ENCODE data around the gene MAD2L1BP. TPM values are rescaled to one million over a fixed set of nuclear protein-coding genes. Genes with fewer than 3 reads are reported as not detected.

MAD2L1BP gene
- total RNA-seq, 1 experiment from 2014 or later: 46.3 TPM

GRCh38 chr6:43645613-43645964, 9.9 kb downstream of the MAD2L1BP start:
- H3K14ac ChIP-seq (ENCODE audit: insufficient read depth, low read length): no peak overlapping the region
- no peak overlapping the region for H2BK5ac ChIP-seq (ENCODE audit: insufficient read length, low read length)
- H3K4me1 Mint-ChIP-seq: peaks cover 17 to 18% of the 10 kb centered on the region in 2 experiments
- no peak overlapping the region for H2BK15ac ChIP-seq (ENCODE audit: low read depth, low read length)
- H3K4me1 ChIP-seq (ENCODE audit: insufficient read depth, low read length): no peaks in the 10 kb centered on the region
- H3K36me3 Mint-ChIP-seq (ENCODE audit: insufficient read depth in 1 of 3, low read depth in 3 of 3): peaks cover 8 to 16% (median 11%) of the 10 kb centered on the region in 3 experiments; a peak in 6 of 7 replicates
- H3K9me3 ChIP-seq (ENCODE audit: control insufficient read depth, low read depth, low read length): no peaks in the 10 kb centered on the region
- TF ChIP-seq CTCF (conservative IDR thresholded peaks at IDR 0.05): no peak
- no peak overlapping the region for H3K4ac ChIP-seq (ENCODE audit: low read depth, low read length)
- no peak overlapping the region for H4K5ac ChIP-seq (ENCODE audit: insufficient read length, low read depth, low read length)
- H3K27ac Mint-ChIP-seq: peak overlapping the region; percentile 87 to 93 (median 87); a peak in 6 of 7 replicates
- no peak overlapping the region for H4K8ac ChIP-seq (replicated peaks; ENCODE audit: insufficient read length, low read depth, low read length)
- peak overlapping the region; percentile 75 to 83 for H3K4me3 Mint-ChIP-seq
- no peak for DNase-seq
- H4K20me1 ChIP-seq (ENCODE audit: control insufficient read depth, insufficient read depth, insufficient read length): no peaks in the 10 kb centered on the region
- H2BK120ac ChIP-seq (ENCODE audit: low read depth, low read length, poor library complexity, severe bottlenecking): no peak overlapping the region
- H3K18ac ChIP-seq (ENCODE audit: insufficient read length, low read depth, low read length): no peak overlapping the region
- no peaks in the 10 kb centered on the region for H3K79me1 ChIP-seq (ENCODE audit: insufficient read depth, low read depth, low read length, poor library complexity, severe bottlenecking)
- no CpG with 5 or more reads among the region's 9 CpGs for WGBS (ENCODE audit: extremely low coverage, insufficient read length, low lambda C conversion rate)
- H3K56ac ChIP-seq (ENCODE audit: insufficient read length, low read depth, low read length): no peak overlapping the region
- H3K23ac ChIP-seq (ENCODE audit: insufficient read length, low read depth, low read length): no peak overlapping the region
- H3K79me2 ChIP-seq (ENCODE audit: insufficient read depth, low read length): no peaks in the 10 kb centered on the region
- no peak overlapping the region for H3T11ph ChIP-seq (ENCODE audit: low read length)
- no peak overlapping the region for H2BK20ac ChIP-seq (ENCODE audit: low read depth, low read length, poor library complexity, severe bottlenecking)
- H3K9ac ChIP-seq (ENCODE audit: extremely low read depth, insufficient read length, low read length): no peak overlapping the region
- H3K27me3 ChIP-seq (ENCODE audit: insufficient read depth, low read length): no peaks in the 10 kb centered on the region
- no peak overlapping the region for H2AK5ac ChIP-seq (ENCODE audit: insufficient read length, low read length)
- H3K27me3 Mint-ChIP-seq (ENCODE audit: low read depth): no peaks in the 10 kb centered on the region; the same call in 1 of the 2 replicates
- H4K91ac ChIP-seq (ENCODE audit: insufficient read length, low read depth, low read length): no peak overlapping the region
- peak overlapping the region; percentile 89 for H2AFZ ChIP-seq (ENCODE audit: low read length)
- peak overlapping the region; percentile 62 for H3K4me2 ChIP-seq (ENCODE audit: insufficient read depth, insufficient read length, low read length)
- no peak overlapping the region for H3K27ac ChIP-seq (ENCODE audit: insufficient read length, low read depth, low read length)
- H2BK12ac ChIP-seq (ENCODE audit: insufficient read length, low read depth, low read length): no peak overlapping the region
- H3K23me2 ChIP-seq (ENCODE audit: insufficient read length, low read depth, low read length, poor library complexity, severe bottlenecking): no peaks in the 10 kb centered on the region
- H3K9me3 Mint-ChIP-seq: no peaks in the 10 kb centered on the region
